ENCODE results near the gene INPP5A.

INPP5A gene

DNA sequence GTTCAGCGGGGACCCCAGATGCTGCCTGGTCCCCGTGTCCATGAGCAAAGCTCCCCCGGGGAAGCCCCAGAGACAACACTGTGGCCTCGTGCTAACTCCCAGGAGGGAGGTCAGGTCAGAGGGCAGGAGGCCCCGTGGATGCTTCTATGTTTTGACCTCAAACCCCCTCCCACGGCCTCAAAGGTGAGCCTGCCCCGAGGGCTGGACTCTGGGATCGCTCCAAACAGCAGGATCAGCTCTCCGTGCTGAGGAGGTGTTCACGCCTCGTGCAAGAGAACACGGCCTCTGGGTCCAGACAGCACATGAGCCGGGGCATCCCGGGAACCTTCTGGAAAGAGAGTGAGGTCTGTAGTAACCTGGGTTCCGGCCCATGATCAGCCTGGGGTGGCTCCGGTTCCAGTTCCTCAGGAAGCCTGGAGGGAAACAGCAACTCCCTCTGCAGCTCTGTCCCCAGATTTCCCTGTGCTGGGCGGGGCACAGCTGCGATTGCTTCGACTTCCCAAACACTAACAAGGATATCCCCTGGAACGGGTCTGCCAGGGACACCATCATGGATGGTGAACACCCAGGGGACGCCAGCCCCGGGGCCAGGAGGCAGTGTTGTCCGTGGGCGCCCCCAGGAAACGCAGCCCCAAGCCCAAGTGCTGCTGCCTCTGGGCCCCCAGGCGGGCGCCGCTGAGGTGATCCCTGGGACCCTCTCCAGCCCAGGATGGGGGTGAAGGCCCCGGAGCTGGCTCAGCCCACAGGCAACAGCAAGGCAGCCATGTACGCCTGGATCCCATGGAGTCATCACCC, 18.0 kb upstream of the INPP5A start:
- TF ChIP-seq, protein P1, sequence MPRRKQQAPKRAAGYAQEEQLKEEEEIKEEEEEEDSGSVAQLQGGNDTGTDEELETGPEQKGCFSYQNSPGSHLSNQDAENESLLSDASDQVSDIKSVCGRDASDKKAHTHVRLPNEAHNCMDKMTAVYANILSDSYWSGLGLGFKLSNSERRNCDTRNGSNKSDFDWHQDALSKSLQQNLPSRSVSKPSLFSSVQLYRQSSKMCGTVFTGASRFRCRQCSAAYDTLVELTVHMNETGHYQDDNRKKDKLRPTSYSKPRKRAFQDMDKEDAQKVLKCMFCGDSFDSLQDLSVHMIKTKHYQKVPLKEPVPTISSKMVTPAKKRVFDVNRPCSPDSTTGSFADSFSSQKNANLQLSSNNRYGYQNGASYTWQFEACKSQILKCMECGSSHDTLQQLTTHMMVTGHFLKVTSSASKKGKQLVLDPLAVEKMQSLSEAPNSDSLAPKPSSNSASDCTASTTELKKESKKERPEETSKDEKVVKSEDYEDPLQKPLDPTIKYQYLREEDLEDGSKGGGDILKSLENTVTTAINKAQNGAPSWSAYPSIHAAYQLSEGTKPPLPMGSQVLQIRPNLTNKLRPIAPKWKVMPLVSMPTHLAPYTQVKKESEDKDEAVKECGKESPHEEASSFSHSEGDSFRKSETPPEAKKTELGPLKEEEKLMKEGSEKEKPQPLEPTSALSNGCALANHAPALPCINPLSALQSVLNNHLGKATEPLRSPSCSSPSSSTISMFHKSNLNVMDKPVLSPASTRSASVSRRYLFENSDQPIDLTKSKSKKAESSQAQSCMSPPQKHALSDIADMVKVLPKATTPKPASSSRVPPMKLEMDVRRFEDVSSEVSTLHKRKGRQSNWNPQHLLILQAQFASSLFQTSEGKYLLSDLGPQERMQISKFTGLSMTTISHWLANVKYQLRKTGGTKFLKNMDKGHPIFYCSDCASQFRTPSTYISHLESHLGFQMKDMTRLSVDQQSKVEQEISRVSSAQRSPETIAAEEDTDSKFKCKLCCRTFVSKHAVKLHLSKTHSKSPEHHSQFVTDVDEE (CRISPR knock-in tag; IDR thresholded peaks at IDR 0.05) = no peak
- no peak for TF ChIP-seq RARB (CRISPR knock-in tag; IDR thresholded peaks at IDR 0.05)
- no peak for TF ChIP-seq TOX (CRISPR knock-in tag; IDR thresholded peaks at IDR 0.05; ENCODE audit: borderline replicate concordance)
- TF ChIP-seq ZC3H10 (CRISPR knock-in tag; IDR thresholded peaks at IDR 0.05) = no peak
- no peak for TF ChIP-seq ARNTL (CRISPR knock-in tag; IDR thresholded peaks at IDR 0.05; ENCODE audit: borderline replicate concordance, low read depth)
- no peak for TF ChIP-seq BACH2 (CRISPR knock-in tag; IDR thresholded peaks at IDR 0.05; ENCODE audit: borderline replicate concordance)
- TF ChIP-seq ZNF70 (CRISPR knock-in tag; IDR thresholded peaks at IDR 0.05) = no peak
- no peak for TF ChIP-seq ISL1 (CRISPR knock-in tag; IDR thresholded peaks at IDR 0.05)
- TF ChIP-seq POU6F1 (CRISPR knock-in tag; IDR thresholded peaks at IDR 0.05; ENCODE audit: borderline replicate concordance, low read depth) = no peak
- no peak for TF ChIP-seq ZFP3 (CRISPR knock-in tag; IDR thresholded peaks at IDR 0.05)
- no peak for TF ChIP-seq SNAI2 (CRISPR knock-in tag; IDR thresholded peaks at IDR 0.05)
- no peak for TF ChIP-seq ZNF565 (CRISPR knock-in tag; conservative IDR thresholded peaks at IDR 0.05; ENCODE audit: low read depth)
- TF ChIP-seq ESRRG (CRISPR knock-in tag; IDR thresholded peaks at IDR 0.05) = no peak
- TF ChIP-seq CSDC2 (CRISPR knock-in tag; IDR thresholded peaks at IDR 0.05) = no peak
- TF ChIP-seq PATZ1 (CRISPR knock-in tag; IDR thresholded peaks at IDR 0.05; ENCODE audit: borderline replicate concordance) = no peak
- no peak for TF ChIP-seq CREB5 (CRISPR knock-in tag; IDR thresholded peaks at IDR 0.05; ENCODE audit: low read depth)
- no peak for TF ChIP-seq TCF4 (CRISPR knock-in tag; IDR thresholded peaks at IDR 0.05; ENCODE audit: borderline replicate concordance)
- TF ChIP-seq GLIS3 (CRISPR knock-in tag; IDR thresholded peaks at IDR 0.05) = no peak
- no peak for TF ChIP-seq ZNF8 (CRISPR knock-in tag; IDR thresholded peaks at IDR 0.05)

DNA sequence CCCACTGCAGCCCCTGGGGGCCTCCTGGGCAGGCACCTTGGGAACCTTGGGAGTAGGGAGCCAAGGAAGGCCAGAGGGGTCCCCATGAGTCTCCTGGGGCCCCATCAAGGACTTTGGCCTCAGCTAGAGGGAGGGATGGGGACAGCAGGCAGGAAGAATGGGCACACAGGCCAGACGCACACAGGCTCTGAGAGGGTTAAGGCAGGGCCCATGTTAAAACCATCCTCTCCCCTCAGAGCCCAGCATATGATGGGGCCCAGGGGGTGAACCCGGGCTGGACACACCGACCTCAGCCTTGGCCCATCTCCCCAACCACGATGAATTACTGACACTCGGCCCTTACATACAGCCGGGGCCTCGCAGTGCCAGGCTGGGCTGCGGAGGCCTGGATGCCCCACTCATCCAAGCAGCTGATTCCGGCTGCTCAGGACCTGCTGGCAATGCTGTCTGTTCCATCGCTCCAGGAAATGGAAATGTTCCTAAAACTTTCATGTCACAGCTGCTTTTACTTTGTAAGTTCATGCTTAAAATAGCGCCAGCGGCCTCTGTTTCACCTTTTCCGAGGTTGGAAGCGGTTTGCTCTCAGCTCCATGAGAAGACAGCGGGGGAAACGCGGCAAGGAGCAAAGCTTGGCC, 17.3 kb upstream of the INPP5A start:
- ATAC-seq = peak; percentile 8
- no peak for TF ChIP-seq ZNF70 (CRISPR knock-in tag; IDR thresholded peaks at IDR 0.05)
- no peak for TF ChIP-seq RARB (CRISPR knock-in tag; IDR thresholded peaks at IDR 0.05)
- TF ChIP-seq BACH2 (CRISPR knock-in tag; IDR thresholded peaks at IDR 0.05; ENCODE audit: borderline replicate concordance) = no peak
- no peak for TF ChIP-seq ISL1 (CRISPR knock-in tag; IDR thresholded peaks at IDR 0.05)
- no peak for TF ChIP-seq CSDC2 (CRISPR knock-in tag; IDR thresholded peaks at IDR 0.05)
- TF ChIP-seq TOX (CRISPR knock-in tag; IDR thresholded peaks at IDR 0.05; ENCODE audit: borderline replicate concordance) = no peak
- TF ChIP-seq ARNTL (CRISPR knock-in tag; IDR thresholded peaks at IDR 0.05; ENCODE audit: borderline replicate concordance, low read depth) = no peak
- no peak for TF ChIP-seq POU6F1 (CRISPR knock-in tag; IDR thresholded peaks at IDR 0.05; ENCODE audit: borderline replicate concordance, low read depth)
- no peak for TF ChIP-seq OSR1 (CRISPR knock-in tag; IDR thresholded peaks at IDR 0.05)

More for the DNA sequence above, 18.0 kb upstream of the INPP5A start:
- no peak for ATAC-seq

Data from SK-N-SH treated with all-trans-retinoic acid at 6 μM for 48 hours (cell line).